HG03066 (cell line): Measurements from ENCODE around the gene MTHFR.

Experiments
- ATAC-seq: cut with Tn5 transposase; IDR thresholded peaks from one replicate; pipeline ENCODE4 v1.9.1; 2021; ENCODE audit warnings: low read depth; ENCODE audit not compliant: unreplicated experiment

The MTHFR gene

DNA sequence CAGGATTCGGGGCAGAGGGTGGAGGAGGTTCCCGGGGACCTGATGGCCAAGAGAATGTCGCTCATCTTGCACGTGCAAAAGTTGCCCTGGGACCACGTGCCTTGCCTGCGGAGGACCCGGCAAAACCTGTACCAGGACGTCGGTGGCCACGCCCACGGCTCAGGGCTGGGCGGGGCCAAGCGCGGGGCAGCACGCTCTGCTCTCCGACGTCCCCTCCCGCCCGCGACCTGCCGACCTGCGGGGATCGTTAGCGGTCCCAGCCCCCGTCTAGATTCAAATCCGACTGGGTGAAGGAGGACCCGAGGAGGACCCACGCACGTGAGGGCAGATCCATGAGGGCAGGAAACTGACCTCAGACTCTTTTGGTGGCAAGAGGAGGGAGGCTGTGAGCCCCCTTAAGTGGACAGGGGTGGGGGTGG lies 43.8 kb downstream of the MTHFR start, which contains the start of gene C1orf167:
Gene C1orf167 (plus strand): TSS at position 206 of the 419 bp plus-strand sequence. CDS start 2,208 bp downstream, outside the sequence.
- ATAC-seq, result no peak

DNA sequence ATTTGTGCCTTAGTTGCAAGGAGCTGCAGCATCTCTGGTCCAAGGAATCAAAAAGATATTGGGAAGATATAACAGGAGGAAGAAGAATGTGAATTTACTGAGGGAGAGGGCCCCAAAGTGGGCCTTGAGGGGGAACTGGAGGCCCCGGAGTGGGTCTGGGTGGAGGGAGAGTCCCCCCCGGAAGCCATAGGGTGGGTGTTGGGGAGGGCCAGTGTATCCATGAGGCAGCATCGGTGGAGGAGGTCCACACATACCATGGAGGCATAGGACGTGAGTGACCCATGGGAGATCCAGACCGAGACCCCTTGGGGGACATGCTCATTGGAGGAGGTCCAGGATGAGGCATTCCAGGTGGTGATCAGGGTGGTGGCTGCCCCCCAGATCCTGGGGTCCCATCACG lies 44.5 kb downstream of the MTHFR start:
- ATAC-seq, result no peak

DNA sequence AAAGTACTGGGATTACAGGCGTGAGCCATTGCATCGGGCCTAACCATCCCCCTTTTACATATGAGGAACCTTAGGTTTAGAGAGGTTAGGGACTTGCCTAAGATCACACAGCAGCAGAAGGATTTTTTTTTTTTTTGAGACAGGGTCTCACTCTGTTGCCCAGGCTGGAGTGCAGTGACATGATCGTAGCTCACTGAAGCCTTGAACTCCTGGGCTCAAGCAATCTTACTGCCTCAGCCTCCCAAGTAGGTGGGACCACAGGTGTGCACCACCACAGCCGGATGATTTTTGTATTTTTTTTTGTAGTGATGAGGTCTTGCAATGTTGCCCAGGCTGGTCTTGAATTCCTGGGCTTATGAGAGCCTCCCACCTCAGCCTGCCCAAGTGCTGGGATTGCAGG lies 46.0 kb downstream of the MTHFR start:
- ATAC-seq, result no peak

DNA sequence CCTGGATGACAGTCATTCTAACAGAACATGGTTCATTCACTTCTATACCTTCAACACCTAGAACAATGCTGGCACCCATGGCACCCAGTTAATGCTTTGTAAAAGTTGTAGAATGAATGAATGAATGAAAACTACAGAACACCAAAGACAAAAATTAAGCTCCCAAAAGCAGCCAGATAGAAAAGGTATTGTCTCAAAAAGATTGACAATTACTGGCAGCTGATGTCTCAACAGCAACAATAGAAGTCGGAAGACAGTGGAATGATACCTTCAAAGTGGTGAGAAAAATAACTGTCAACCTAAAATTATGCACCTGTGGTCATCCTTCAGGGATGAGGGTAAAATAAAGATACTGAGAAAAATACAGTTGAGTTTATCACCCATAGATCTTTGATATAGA lies 48.7 kb downstream of the MTHFR start:
- no peak for ATAC-seq

DNA sequence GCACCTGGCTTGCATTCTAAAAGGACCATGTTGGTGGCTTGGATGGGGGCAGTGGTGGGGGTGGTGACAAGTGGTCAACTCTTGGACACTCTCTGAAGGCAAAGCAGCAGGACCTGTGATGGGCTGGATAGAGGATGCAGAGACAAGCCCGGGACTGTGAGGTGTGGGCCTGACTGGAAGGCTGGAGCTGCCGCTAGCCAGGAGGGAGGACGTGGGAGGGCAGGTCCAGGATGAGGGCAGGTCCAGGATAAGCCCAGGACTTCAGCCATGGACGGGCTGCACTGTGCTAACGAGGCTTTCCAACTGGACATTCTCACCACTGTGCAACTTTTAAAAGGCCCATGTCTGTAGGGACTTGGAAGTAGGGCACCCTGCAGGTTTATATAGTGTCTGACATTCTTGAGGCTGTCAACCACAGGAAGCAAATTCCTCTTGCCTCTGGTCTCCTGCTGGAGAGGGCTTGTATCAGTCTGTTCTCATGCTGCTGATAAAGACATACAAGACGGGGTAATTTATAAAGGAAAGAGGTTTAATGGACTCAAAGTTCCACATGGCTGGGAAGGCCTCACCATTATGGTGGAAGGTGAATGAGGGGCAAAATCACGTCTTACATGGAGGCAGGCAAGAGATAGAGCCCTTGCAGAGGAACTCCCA lies 52.1 kb downstream of the MTHFR start:
- no peak for ATAC-seq

DNA sequence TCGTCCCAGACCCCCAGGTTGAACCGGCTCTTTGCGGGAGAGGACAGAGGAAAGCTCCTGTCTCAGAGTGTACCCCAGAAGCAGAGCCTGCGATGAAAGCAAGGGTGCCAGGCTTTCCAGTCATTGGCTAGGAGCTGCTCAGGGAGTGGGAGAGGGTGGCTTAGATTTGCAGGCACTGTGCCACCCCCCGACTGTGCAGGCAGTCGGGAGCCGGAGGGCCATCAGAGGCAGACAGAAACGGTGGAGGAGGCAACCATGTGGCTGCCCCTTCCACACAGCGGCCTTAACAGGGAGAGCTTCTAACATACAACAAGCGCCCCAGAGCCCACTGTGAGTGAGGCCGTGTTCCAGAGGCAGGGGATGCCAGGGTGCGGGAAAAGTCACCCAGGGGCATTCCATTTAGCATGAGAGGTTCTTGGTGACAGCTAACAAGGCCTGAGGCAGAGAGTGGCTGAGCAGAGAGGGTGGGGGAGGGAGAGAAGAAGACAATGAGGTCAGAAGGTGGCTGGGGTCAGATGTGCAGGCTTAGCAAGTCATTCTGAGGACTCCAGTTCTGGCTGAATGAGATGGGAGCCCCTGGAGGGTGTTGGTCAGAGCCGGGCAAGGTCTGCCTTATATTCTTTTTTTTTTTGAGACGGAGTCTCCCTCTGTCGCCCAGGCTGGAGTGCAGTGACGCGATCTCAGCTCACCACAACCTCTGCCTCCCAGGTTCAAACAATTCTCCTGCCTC lies 53.2 kb downstream of the MTHFR start:
- no peak for ATAC-seq

DNA sequence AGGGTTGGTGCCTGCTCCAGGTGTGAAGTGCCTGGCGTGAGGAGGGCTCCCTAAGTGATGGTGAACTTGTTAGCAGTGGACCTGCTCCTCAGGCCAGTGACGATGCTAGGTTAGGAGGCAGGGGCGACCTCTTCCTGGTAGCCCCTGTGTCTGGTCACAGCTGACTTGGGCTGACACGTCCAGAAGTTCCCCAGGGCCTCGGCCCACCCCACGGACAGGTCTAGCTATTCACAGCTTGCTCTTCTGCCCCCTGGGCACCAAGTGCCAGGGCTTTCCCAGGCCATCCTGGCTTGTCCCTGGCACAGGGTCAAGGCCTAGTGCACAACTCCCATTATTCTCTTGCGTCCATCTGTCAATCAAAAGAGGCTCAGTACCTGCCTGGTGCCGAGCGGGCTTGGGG lies 54.7 kb downstream of the MTHFR start:
- ATAC-seq, result no peak

DNA sequence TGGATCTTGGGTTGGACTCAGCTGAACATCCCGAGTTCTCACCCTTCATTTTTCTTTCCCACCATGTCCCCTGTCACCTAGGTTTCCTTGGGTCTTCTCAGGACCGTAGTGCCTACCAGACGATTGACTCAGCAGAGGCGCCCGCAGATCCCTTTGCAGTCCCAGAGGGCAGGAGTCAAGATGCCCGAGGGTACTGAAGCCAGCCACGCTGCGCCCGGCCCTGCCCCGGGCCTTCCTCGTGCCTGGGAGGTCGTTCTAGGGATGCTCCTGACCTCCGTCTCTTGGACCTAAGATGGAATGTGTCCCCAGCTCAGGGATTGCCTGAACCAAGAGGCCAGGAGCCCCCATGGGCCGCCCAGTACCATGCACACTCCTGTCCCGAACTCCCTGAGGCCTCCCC lies 55.8 kb downstream of the MTHFR start:
- no peak for ATAC-seq

DNA sequence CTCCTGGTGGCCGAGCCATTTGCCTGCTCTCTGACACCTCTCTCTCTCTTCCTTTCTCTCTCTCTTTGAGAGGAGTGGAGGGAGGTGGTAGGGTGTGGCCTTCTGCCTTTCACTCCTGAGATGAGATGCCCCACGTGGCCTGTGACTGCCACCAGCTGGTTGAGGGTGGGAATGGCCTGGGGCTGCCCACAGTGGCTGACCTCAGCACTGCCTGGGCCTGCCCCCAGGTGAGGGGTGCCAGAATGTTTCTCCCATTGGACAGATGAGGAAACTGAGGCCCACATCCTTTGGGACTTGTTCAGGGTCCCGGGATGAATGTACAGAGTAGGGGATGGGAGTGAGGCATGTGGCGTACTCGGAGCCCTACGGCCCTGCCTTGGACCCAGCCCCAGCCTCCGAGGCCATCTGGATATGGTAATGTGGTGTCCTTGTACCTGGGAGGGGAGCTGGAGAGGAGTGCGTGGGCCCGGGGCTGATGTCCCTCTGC lies 56.5 kb downstream of the MTHFR start:
- ATAC-seq, result no peak

DNA sequence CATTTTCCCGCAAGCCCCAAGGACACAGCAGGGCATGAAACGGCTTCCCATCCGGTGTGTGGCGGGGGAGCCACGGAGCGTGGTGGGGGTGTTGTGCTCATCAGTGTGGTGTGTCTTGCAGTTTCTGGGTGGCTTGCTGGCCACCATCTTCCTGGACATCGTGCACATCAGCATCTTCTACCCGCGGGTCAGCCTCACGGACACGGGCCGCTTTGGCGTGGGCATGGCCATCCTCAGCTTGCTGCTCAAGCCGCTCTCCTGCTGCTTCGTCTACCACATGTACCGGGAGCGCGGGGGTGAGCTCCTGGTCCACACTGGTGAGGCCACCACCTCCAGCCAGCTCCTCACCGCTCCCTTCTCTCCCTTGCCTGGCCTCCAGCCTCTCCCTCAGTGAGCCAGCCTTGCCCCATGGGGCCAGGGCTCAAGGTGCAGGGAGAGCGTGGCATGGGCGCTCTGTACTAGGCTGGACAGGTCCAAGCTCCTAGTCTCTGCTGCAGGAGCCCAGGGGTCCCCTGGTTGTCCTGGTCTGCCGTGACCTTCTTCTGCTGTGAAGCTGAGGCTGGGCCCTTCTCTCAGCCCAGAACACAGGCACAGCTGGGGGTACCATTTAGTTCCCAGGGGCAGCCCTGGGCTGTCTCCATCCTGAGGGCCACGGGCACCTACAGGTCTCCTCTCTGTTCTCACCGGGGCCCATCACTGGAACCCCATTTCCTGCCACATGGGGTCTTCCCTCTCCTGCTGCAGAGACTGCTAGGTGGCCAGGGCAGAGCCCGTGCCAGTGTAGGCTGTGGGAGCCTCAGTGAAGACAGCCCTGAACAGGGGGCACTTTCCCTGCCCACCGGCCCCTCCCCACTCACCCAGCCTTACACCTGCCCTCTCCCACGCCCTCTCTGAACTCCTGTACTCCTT lies 57.2 kb downstream of the MTHFR start:
- ATAC-seq, result no peak

DNA sequence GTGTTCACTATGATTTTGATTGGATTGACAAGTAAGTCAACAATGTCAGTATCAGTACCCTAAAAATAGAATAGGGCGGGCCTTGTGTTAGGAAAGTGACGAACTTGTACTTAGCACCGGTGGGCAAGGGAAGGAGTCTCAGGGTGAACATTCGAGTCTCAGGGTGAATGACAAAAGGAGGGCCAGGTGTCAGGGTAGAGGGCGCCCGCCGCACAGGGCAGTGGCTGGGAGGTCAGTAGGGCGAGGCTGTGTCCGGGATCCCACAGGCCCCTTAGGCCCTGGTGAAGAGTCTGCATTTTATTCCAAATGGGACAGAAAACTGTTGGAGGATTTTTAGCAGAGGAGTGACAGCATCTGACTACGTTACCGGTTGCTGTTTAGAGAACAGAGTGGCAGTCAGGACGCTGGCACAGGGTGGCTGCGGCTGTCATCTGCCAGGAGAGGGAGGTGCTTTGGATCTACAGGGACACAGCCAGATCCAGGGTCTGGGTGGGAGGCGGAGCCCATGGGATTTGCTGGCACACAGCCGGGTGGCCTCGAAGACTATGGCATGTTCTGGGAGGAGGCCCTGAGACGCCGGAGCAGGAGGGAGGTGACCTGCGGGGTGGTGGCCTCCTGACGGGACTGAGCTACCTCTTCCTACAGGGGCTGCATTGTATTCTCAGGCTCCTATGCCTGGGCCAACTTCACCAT lies 58.8 kb downstream of the MTHFR start:
- no peak for ATAC-seq

DNA sequence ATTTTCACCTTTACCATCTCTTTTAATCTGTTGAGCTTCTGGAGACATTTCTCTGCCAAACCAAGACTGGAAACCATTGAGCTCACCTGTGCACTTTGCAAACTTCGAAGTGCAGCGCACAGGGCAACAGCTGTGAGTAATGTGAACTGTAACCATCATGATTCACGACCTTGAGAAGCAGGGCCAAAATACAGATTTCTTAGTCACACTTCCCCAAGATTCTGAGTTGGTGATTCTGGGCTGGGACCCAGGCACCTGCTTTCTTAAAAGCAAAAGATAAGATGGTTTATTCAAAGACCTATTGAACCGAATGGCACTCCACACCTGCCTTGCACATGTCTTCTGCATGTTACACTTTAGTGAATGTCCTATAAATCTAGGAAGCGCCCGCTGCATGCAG lies 59.7 kb downstream of the MTHFR start:
- ATAC-seq, result no peak

DNA sequence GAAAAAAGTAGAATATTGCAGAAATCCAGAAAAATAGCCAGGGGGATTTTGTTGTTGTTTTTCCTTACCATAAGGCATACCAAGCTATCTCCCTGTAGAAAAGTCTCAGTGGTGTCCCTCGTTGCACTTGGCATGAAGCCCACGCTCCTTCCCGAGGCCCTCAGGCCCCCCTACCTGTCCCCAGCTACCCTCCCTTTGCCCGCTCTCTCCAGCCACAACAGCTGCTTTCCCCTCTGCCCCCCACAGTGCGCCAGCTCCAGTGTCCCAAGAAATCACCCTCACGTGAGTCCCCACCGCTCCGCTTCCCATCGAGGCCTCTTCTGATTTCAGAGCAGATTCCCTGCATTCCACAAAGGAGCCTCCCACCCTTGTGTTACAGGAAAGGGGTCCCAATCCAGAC lies 61.5 kb downstream of the MTHFR start:
- ATAC-seq, result no peak

DNA sequence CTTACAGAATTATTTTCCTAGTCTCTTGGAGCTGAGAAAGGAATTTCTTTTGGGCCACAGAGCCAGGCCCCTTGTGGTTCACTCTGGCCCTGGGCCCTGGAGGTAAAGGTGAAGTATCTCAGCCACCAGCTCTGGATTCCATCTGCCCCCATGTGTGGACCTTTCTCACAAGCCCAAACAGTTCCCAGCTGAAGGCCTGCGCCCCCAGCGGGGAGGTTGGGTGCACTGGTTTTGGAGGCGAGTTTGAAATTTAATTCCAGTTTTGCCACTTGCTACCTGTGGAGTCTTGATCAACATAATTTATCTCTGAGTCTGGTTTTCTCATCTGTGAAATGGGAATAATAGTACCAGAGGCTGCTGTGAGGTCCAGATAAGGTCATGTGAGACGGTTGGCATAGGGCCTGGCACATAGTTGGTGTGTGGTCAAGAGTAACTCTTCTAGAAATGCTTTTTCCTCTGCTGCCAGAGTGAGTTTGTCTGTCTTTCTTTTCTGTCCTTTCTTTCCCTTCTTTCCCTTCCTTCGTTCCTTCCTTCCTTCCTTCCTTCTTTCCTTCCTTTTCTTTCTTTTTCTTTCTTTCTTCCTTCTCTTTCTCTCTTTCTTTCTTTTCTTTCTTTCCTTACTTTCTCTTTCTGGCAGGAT lies 63.7 kb downstream of the MTHFR start:
- ATAC-seq, result no peak

DNA sequence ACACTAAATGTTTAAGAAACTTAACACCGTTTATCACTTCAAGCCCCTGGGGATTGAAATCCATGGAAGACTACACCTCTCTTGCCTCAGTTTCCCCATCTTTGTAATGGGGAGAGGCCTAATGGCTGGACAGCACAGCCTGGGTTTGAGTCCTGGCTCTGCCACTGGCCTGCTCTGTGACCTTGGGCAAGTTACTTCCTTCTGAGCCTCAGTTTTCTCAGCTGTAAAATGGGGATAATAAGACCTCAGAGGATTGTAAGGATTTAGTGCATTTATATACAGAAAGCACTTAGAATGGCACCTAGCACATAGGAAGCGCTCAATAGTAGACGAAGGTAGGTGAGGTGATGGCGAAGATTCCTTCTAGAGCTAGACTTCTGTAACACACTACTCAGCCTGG lies 64.3 kb downstream of the MTHFR start:
- ATAC-seq, result no peak

DNA sequence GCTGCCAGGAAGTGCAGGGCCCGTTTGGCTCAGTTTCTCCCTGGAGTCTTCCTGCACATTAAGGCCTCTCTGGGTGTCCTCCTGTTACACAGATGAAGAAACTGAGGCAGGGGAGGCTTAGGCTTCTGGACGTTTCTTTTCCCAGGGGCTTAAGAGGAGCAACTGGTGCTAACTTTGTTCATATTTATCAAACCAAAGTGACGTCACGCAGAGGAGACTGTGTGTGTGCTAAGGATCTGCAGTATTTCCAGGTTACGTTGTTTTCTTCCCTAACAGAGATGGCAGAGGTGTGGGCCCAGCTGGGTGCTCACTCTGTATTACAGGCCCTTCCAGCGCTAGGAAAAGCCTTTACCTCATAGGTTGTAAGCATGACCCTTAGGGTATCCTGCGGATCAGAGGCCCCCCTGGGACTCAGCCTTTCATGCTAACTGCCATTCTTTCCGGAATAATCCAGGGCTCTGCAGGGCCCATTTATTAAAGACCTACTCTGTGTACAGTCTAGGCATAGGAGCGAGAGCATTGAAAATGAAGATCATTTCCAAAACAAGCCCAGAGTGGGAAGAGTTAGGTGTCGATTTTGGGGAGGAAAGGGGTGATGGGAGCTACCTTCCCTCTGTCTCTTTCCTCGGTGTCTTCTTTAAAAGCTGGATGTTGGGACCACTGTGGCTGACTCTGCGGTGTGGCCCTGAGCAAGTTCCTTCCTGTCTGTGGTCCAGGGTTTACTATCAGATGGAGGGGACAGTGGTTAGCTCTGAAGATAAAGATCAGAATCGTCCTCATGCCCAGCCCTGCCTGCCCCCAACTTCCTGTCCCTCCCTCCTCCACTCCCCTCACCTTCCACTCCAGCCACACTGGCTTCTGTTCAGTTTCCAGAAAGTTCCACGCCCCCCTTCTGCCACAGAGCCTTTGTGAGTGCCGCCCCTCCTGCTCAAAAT lies 65.2 kb downstream of the MTHFR start:
- no peak for ATAC-seq

DNA sequence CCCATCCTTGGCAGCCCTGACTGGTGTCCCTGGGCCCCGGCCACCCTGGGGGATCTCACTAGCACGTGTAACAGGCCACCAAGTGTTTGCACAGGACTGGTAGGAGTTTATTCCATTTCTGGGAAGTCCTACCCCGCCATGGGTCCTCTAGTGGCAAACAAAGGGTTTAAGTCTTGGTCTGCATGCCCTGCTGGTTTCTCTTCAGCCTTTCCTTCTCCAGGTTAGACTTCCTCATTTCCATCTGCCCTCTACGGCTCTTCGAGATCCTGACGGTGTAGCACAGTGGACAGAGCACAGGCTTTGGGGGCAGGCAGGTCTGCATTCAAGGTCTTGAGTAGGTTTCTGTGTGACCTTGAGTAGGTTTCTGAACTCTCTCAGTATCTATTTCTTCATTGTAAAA lies 67.0 kb downstream of the MTHFR start:
- no peak for ATAC-seq

DNA sequence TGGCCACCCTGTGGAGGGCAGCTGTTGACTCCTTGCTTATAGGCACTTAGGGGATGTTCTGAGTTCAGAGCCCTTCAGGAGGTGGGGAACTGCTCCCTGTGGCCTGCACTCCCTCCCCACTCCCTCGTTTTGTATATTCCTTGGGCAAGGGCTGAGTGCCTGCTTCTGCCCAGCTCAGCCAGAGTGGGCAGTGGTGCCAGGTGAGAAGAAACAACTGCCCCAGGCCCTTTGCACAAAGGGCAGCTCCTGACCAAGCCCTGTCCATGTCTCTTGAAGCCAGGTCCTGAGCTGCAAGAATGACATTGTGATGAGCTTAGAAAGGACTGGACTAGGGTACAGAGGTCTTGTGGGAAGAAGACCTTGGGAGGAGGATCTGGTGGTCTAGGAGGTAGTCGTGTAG lies 67.7 kb downstream of the MTHFR start:
- no peak for ATAC-seq
